GM20431 (cell line): ENCODE measurements around the gene FOSL2.

Source experiments
- in situ Hi-C: fragments of 300-500 bp; cut with MseI, MboI; formaldehyde crosslinking; loops from one replicate; pipeline ENCODE4 v1.15.0; 2020; ENCODE audit warnings: low sequenced_read_pairs; ENCODE audit not compliant: unreplicated experiment

Gene FOSL2

GRCh38 chr2:28444956-28445355 lies 52.3 kb downstream of the FOSL2 start:
- in situ Hi-C loops: no loop called here

GRCh38 chr2:28445448-28446258 lies 53.0 kb downstream of the FOSL2 start:
- in situ Hi-C loops: no loop called here

GRCh38 chr2:28446531-28446930 lies 53.9 kb downstream of the FOSL2 start:
- in situ Hi-C loops: no loop called here

- in situ Hi-C loops: no loop called here
Observed at GRCh38 chr2:28447086-28447485, 54.4 kb downstream of the FOSL2 start.

- in situ Hi-C loops: no loop called here
Observed at GRCh38 chr2:28447943-28448792, 55.5 kb downstream of the FOSL2 start.

- in situ Hi-C loops: no loop called here
Observed at GRCh38 chr2:28448793-28449100, 56.1 kb downstream of the FOSL2 start.

- in situ Hi-C loops: no loop called here
Observed at GRCh38 chr2:28449126-28449487, 56.4 kb downstream of the FOSL2 start.

- in situ Hi-C loops: no loop called here
Observed at GRCh38 chr2:28449488-28450395, 57.1 kb downstream of the FOSL2 start.

GRCh38 chr2:28450901-28451565 lies 58.4 kb downstream of the FOSL2 start:
- in situ Hi-C loops: no loop called here

- in situ Hi-C loops: no loop called here
Observed at GRCh38 chr2:28451793-28452533, 59.3 kb downstream of the FOSL2 start.

- in situ Hi-C loops: no loop called here
Observed at GRCh38 chr2:28452534-28453081, 60.0 kb downstream of the FOSL2 start.

- in situ Hi-C loops: no loop called here
Observed at GRCh38 chr2:28453396-28453795, 60.7 kb downstream of the FOSL2 start.

GRCh38 chr2:28454016-28454930 lies 61.6 kb downstream of the FOSL2 start:
- in situ Hi-C loops: no loop called here

- in situ Hi-C loops: no loop called here
Observed at GRCh38 chr2:28457237-28457636, 64.6 kb downstream of the FOSL2 start.

- in situ Hi-C loops: no loop called here
Observed at GRCh38 chr2:28461056-28461455, 68.4 kb downstream of the FOSL2 start.

- in situ Hi-C loops: no loop called here
Observed at GRCh38 chr2:28462122-28462521, 69.5 kb downstream of the FOSL2 start.

- in situ Hi-C loops: no loop called here
Observed at GRCh38 chr2:28463211-28463816, 70.7 kb downstream of the FOSL2 start.

GRCh38 chr2:28463893-28464292 lies 71.2 kb downstream of the FOSL2 start:
- in situ Hi-C loops: no loop called here
